Endodermal cell (in vitro differentiated cells): ENCODE measurements around the gene HNRNPA1L2. TPM values are rescaled to one million over a fixed set of nuclear protein-coding genes. Genes with fewer than 3 reads are reported as not detected.
A peak's percentile ranks its signal among the peaks of the same experiment; 100 is the strongest.
"Not testable (repeated sequence)": the region's sequence is repeated elsewhere in the genome, so short reads cannot be mapped to it uniquely, and the experiment has no call there.

ENCODE experiments used
- DNase-seq: peaks from one replicate; pipeline ENCODE4 v3.0.0-alpha.2; 2017
- H3K27ac ChIP-seq: 2 replicates; pipeline ENCODE4 v1.5.1; 2013; ENCODE audit warnings: mild to moderate bottlenecking, low read depth, low read length, moderate library complexity
- H3K27me3 ChIP-seq: 2 replicates; pipeline ENCODE4 v1.6.1; 2013; ENCODE audit warnings: mild to moderate bottlenecking, low read length, moderate library complexity; ENCODE audit not compliant: insufficient read depth, control insufficient read depth, poor library complexity, severe bottlenecking
- H3K36me3 ChIP-seq: 2 replicates; pipeline ENCODE4 v1.7.0; 2013; ENCODE audit warnings: mild to moderate bottlenecking, low read length, moderate library complexity; ENCODE audit not compliant: control insufficient read depth, insufficient read depth
- H3K4me1 ChIP-seq: one replicate; pipeline ENCODE4 v1.7.0; 2013; ENCODE audit warnings: low read length; ENCODE audit not compliant: control insufficient read depth, insufficient read depth
- H3K4me3 ChIP-seq: 2 replicates; pipeline ENCODE4 v1.5.1; 2013; ENCODE audit warnings: mild to moderate bottlenecking, low read length, moderate library complexity
- H3K9ac ChIP-seq: 2 replicates; pipeline ENCODE4 v1.6.1; 2013; ENCODE audit warnings: mild to moderate bottlenecking, low read length, moderate library complexity; ENCODE audit not compliant: poor library complexity, severe bottlenecking; ENCODE audit errors: extremely low read depth
- H3K9me3 ChIP-seq: 2 replicates; pipeline ENCODE4 v1.6.1; 2013; ENCODE audit warnings: mild to moderate bottlenecking, low read length, moderate library complexity; ENCODE audit not compliant: control insufficient read depth
- H3K27ac Mint-ChIP-seq: 2 replicates; pipeline ENCODE4 v1.8.0; 2020; ENCODE audit warnings: mixed read lengths
- H3K27me3 Mint-ChIP-seq: 2 replicates; pipeline ENCODE4 v1.8.0; 2021; ENCODE audit warnings: mild to moderate bottlenecking, mixed read lengths; ENCODE audit not compliant: insufficient read depth
- H3K36me3 Mint-ChIP-seq: 2 replicates; pipeline ENCODE4 v1.8.0; 2020; ENCODE audit warnings: low read depth, mixed read lengths
- H3K4me1 Mint-ChIP-seq: 2 replicates; pipeline ENCODE4 v1.8.0; 2020; ENCODE audit warnings: mixed read lengths
- H3K4me3 Mint-ChIP-seq: 2 replicates; pipeline ENCODE4 v1.8.0; 2020; ENCODE audit warnings: mild to moderate bottlenecking, moderate library complexity, mixed read lengths
- H3K9me3 Mint-ChIP-seq: 2 replicates; pipeline ENCODE4 v1.8.0; 2020; ENCODE audit warnings: mild to moderate bottlenecking, mixed read lengths
- WGBS, 2 experiments: methylation state at CpG; one replicate each; pipeline versions ENCODE4 v1.1.5 to v1.1.7; 2013; ENCODE audit warnings: missing lambda C conversion rate in 2 of 2, mixed read lengths in 1 of 2; ENCODE audit not compliant: insufficient coverage in 1 of 2, insufficient read length in 1 of 2; 5-methylcytosine and 5-hydroxymethylcytosine counted together
- total RNA-seq, 2 donors: library from RNA; stranded (reverse); fragmentation: NEBNext Ultra II Directional in 1 of 2; extraction: Animal tissue kit (Norgen Biotek cat#: 25700) in 1 of 2; gene quantifications; 2 replicates in 1 of 2; 3 replicates in 1 of 2; pipeline ENCODE4 v1.2.1, GENCODE V29; 2021
- TF ChIP-seq, protein P1 (sequence below): fragments of 200-600 bp; sonication (generic); conservative IDR thresholded peaks from 2 replicates; pipeline ENCODE4 v1.5.0; 2021; ENCODE audit warnings: antibody characterized with exemption, mild to moderate bottlenecking

Gene HNRNPA1L2
- total RNA-seq, 2 donors from 2014 or later = 8.0 to 9.3 TPM

DNA sequence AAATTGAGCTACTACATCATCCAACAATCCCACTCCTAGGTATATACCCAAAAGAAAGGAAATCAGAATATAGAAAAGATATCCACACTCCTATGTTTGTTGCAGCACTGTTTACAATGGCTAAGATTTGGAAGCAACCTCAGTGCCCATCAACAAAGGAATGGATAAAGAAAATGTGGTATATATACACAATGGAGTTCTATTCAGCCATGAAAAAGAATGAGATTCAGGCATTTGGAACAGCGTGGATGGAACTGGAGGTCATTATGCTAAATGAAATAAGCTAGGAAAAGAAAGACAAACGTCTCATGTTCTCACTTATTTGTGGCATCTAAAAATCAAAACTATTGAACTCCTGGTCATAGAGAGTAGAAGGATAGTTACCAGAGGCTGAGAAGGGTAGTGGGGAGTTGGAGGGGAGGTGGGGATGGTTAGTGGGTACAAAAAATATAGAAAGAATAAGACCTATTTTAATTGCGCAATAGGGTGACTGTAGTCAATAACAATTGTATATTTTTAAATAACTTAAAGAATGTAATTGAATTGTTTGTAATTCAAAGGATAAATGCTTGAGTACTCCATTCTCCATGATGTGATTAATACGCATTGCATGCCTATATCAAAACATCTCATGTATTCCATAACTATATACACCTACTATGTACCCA is 27.0 kb upstream of the HNRNPA1L2 start:
- H3K27ac ChIP-seq = no peak overlapping the region
- H3K4me1 ChIP-seq = no peaks in the 10 kb centered on the region
- 92 to 95% methylated on average over 1 to 4 of the region's 4 CpGs for WGBS, 2 experiments
- Mint-ChIP-seq H3K4me3 (no peak overlapping the region), H3K27ac (no peak overlapping the region), H3K4me1 (peaks cover 9% of the 10 kb centered on the region), H3K36me3 (no peaks in the 10 kb centered on the region), H3K9me3 (peaks cover 9% of the 10 kb centered on the region), H3K27me3 (peaks cover 4% of the 10 kb centered on the region)
- DNase-seq = no peak
- TF ChIP-seq, protein P1, sequence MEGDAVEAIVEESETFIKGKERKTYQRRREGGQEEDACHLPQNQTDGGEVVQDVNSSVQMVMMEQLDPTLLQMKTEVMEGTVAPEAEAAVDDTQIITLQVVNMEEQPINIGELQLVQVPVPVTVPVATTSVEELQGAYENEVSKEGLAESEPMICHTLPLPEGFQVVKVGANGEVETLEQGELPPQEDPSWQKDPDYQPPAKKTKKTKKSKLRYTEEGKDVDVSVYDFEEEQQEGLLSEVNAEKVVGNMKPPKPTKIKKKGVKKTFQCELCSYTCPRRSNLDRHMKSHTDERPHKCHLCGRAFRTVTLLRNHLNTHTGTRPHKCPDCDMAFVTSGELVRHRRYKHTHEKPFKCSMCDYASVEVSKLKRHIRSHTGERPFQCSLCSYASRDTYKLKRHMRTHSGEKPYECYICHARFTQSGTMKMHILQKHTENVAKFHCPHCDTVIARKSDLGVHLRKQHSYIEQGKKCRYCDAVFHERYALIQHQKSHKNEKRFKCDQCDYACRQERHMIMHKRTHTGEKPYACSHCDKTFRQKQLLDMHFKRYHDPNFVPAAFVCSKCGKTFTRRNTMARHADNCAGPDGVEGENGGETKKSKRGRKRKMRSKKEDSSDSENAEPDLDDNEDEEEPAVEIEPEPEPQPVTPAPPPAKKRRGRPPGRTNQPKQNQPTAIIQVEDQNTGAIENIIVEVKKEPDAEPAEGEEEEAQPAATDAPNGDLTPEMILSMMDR = no peak
- no peak overlapping the region for H3K9ac ChIP-seq
- H3K27me3 ChIP-seq = peaks cover 5% of the 10 kb centered on the region
- no peak overlapping the region for H3K4me3 ChIP-seq
- H3K36me3 ChIP-seq = no peaks in the 10 kb centered on the region
- H3K9me3 ChIP-seq = no peaks in the 10 kb centered on the region

DNA sequence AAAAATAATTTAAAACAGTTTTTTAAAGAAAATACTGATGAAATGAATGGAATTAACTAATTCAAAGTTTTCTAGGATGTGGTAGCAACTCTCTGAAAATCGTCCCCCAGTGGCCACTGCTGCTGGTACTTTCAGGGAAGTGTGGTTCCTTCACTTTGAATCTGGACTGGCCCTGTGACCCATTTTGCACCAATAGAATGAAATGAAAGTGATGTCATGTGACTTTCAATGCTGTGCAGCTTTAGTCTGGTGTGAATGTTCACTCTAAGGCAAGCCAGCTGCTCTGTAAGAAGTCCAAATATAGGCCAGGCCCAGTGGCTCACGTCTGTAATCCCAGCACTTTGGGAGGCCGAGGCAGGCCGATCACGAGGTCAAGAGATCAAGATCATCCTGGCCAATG is 26.4 kb upstream of the HNRNPA1L2 start:
- Mint-ChIP-seq H3K4me1 (peaks cover 9% of the 10 kb centered on the region), H3K4me3 (no peak overlapping the region), H3K36me3 (no peaks in the 10 kb centered on the region), H3K27me3 (peaks cover 4% of the 10 kb centered on the region), H3K27ac (no peak overlapping the region), H3K9me3 (peaks cover 9% of the 10 kb centered on the region)
- WGBS, 2 experiments = 93 to 98% methylated on average over 5 of the region's 5 CpGs
- Histone ChIP-seq H3K9me3 (no peaks in the 10 kb centered on the region), H3K27ac (no peak overlapping the region), H3K27me3 (peaks cover 5% of the 10 kb centered on the region), H3K4me1 (no peaks in the 10 kb centered on the region), H3K36me3 (no peaks in the 10 kb centered on the region), H3K4me3 (no peak overlapping the region), H3K9ac (no peak overlapping the region)
- no peak for DNase-seq
- TF ChIP-seq, protein P1 = no peak

DNA sequence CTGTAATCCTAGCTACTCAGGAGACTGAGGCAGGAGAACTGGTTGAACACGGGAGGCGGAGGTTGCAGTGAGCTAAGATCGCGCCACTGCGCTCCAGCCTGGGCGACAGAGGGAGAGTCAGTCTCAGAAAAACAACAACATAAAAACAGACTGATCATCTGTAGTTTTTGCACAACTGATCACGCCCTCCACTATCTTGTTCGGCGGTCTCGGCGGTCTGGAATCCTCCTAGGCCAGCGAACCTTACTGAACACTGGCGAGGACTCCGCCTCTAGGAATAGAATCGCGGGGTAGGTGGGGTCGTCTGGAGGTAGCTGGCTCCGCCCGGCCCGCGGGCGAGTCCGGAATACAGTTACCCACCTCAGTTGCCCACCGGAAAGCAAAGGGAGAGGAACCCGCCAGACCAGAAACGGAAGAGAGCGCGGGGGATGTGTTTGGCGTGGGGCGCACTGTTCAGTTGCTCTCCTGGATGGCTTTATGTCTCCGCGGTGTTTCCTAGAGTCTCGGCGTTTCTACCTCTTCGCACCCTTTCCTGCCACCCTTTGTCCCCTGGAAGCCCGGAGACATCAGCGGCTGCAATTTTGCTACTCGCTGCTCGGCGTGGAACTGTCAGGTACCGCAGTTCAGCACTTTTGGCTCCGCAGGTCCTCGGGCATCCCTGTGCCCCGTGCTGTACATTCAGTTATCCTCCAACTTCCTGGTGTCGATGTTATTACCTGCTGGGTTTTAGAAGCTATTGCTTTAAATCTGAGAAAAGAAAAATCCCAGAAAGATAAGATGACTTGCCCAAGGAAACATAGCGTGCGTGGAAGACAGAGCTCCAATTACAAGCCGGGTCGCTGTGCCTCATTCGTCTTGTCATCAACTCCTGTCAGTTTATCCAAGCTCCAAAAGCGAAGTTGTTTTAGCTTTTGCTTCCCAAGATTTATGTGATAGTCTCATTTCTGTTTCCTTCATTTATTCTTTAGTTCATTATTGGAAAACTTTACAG is 24.9 kb upstream of the HNRNPA1L2 start:
- Mint-ChIP-seq H3K4me1 (peaks cover 9% of the 10 kb centered on the region), H3K9me3 (peaks cover 9% of the 10 kb centered on the region), H3K36me3 (no peaks in the 10 kb centered on the region), H3K27ac (peak overlapping the region; percentile 80), H3K4me3 (peak overlapping the region; percentile 92), H3K27me3 (peaks cover 4% of the 10 kb centered on the region)
- H3K9me3 ChIP-seq = no peaks in the 10 kb centered on the region
- no peaks in the 10 kb centered on the region for H3K4me1 ChIP-seq
- DNase-seq = peak; percentile 95
- TF ChIP-seq, protein P1 = no peak
- WGBS, 2 experiments = 9 to 14% methylated on average over 30 to 51 of the region's 51 CpGs
- peak overlapping the region; percentile 95 for H3K4me3 ChIP-seq
- H3K27ac ChIP-seq = peak overlapping the region; percentile 32
- H3K36me3 ChIP-seq = no peaks in the 10 kb centered on the region
- peaks cover 5% of the 10 kb centered on the region for H3K27me3 ChIP-seq
- H3K9ac ChIP-seq = peak overlapping the region; percentile 52

DNA sequence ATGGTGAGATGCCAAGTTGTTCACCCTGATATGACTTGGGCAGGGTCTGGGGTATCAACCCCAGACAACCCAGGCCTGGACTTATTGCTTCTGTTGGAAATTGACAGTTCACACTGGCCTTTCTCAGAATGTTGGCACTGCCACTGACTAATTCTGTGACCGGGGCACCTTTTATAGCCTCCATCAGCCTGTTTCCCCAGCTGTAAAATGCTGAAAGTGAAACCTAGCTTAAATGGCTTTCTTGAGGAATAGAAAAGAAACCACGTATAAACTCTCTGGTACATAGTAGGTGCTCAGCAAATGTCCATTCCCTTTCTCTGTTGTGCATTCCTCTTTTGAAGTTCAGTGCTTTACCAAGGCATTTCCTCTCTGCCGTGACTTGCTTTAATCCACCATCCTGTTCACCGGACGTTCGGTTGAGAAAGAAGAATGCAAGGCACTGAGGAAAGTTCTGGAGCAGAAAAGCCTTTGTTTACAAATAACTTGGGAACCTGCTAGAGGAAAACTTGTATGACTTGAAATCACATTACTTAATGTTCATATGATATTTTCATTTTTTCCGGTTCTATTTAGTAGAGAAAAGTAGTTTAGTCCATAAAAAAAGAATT is 11.0 kb upstream of the HNRNPA1L2 start:
- not testable (repeated sequence) for H3K9me3 ChIP-seq, H3K4me1 ChIP-seq, H3K27me3 ChIP-seq, H3K9ac ChIP-seq, H3K4me3 Mint-ChIP-seq, DNase-seq, H3K27me3 Mint-ChIP-seq, H3K4me1 Mint-ChIP-seq, H3K27ac Mint-ChIP-seq, H3K9me3 Mint-ChIP-seq, H3K4me3 ChIP-seq, H3K27ac ChIP-seq
- WGBS, 2 experiments = 97 to 100% methylated on average over 2 to 6 of the region's 7 CpGs
- H3K36me3 Mint-ChIP-seq = peaks cover 30% of the 10 kb centered on the region
- H3K36me3 ChIP-seq = peaks cover 36% of the 10 kb centered on the region
